GM21576 (cell line): Measurements from ENCODE around the gene FH.

ENCODE experiments used
- ATAC-seq: cut with Tn5 transposase; IDR thresholded peaks from one replicate; pipeline ENCODE4 v1.9.1; 2021; ENCODE audit warnings: mild to moderate bottlenecking, moderate library complexity; ENCODE audit not compliant: unreplicated experiment

Gene FH

GRCh38 chr1:241460098-241460873, 59.3 kb downstream of the FH start:
- ATAC-seq = no peak

GRCh38 chr1:241459186-241459802, 60.3 kb downstream of the FH start:
- ATAC-seq = no peak

GRCh38 chr1:241457421-241457820, 62.1 kb downstream of the FH start:
- no peak for ATAC-seq

GRCh38 chr1:241456743-241457142, 62.8 kb downstream of the FH start:
- no peak for ATAC-seq

- no peak for ATAC-seq
Measured at GRCh38 chr1:241453732-241454131, 65.8 kb downstream of the FH start.

GRCh38 chr1:241451956-241452355, 67.6 kb downstream of the FH start:
- ATAC-seq = no peak
